NCI-H226 (cell line): Measurements from ENCODE around the gene LYST.
A peak's percentile ranks its signal among the peaks of the same experiment; 100 is the strongest.
"Not testable (repeated sequence)": the region's sequence is repeated elsewhere in the genome, so short reads cannot be mapped to it uniquely, and the experiment has no call there.

ENCODE experiments used
- DNase-seq: peaks from one replicate; pipeline ENCODE4 v3.0.0-alpha.2; 2015

Gene LYST

DNA sequence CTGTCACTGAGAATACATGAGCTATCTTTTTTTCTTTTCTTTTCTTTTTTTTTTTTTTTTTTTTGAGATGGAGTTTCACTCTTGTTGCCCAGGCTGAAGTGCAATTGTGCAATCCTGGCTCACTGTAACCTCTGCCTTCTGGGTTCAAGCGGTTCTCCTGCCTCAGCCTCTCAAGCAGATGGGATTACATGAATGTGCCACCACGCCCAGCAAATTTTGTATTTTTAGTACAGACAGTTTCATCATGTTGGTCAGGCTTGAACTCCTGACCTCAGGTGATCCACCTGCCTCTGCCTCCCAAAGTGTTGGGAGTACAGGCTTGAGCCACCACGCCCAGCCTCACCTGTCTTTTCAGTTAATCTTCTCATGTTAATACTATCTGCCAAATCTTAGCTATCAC lies 112.5 kb downstream of the LYST start:
- DNase-seq = not testable (repeated sequence)

- no peak for DNase-seq
Observed at GRCh38 chr1:235749755-235750300, 116.9 kb downstream of the LYST start.

DNA sequence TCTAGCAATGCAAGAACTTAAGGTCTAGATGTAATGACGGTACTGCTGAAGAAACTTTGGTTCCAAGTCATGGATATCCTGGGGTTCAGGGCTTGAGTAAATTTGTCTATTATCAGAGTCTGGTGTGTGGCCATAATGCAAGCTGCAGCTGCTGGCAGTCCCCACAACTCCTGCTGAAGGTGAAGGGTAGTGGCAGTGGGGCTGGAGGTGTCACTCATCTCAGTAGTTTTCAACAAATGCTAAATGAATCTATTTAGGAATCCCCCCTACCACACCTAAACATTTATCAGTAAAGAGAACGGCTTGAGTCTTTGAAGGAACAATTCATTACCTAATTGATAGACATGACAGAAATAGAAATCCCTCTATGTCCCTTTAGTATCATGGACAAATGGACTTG lies 118.0 kb downstream of the LYST start:
- DNase-seq = no peak

GRCh38 chr1:235746245-235746644 lies 120.5 kb downstream of the LYST start:
- DNase-seq = no peak

DNA sequence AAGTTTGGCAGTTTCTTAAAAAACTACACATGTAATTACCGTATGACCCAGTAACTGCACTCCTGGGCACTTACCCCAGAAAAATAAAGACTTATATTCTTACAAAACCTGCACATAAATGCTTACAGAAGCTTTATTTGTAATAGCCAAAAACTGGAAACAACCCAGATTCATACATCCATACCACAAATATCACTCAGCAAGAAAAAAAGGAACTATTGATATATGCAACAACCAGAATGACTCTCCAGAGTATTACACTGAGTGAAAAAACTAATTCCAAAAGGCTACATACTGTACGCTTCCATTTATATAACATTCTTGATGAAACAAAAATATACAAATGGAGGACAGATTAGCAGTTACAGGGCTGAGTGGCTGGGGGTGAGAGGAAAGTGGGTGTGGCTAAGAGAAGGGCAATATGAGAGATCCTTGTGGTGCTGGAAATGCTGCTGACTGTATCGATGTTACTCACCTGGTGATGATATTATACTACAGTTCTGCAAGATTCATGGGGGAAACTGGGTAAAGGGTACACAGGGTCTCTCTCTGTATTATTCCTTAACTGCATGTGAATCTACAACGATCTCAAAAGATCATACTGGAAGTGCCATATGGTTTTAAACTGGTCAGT lies 121.1 kb downstream of the LYST start:
- DNase-seq = no peak

GRCh38 chr1:235742914-235743599 lies 123.6 kb downstream of the LYST start:
- no peak for DNase-seq

GRCh38 chr1:235741294-235741693 lies 125.4 kb downstream of the LYST start:
- DNase-seq = peak; percentile 62

DNA sequence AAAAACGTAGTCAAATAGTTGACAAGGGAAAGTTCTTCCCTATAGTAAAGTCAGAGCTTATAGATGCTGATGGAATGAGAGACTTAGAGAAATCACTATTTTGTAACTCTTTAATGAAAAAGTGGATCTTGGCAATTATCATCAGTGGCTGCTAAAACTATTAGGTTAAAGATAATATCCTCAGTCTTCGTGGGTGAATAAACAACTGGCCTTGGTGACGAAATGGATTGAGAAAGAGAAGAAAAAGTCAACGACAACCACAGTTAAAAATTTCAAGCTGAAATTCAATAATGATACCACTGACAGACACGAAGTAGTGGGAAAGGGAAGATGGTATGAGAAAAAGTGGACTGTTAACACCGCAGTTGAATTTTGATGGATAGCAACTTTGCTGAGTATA lies 127.1 kb downstream of the LYST start:
- no peak for DNase-seq

GRCh38 chr1:235739124-235739523 lies 127.6 kb downstream of the LYST start:
- DNase-seq = peak; percentile 12

DNA sequence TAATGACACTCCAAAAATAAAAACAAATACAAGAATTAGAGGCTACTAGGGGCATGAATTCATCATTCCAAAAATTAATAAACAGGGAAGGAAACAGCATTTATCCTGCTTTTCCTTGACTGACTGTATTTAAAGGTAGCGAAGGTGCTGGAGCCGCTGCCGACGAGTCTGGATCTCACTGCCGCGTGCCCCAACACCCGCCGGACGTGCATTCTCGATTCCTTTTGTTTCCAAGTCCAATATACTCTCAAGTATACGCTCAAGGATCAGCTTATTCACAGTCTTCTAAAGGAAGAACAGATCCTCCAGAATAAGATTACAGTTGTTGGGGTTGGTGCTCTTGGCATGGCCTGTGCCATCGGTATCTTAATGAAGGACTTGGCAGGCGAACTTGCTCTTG lies 129.0 kb downstream of the LYST start:
- no peak for DNase-seq

DNA sequence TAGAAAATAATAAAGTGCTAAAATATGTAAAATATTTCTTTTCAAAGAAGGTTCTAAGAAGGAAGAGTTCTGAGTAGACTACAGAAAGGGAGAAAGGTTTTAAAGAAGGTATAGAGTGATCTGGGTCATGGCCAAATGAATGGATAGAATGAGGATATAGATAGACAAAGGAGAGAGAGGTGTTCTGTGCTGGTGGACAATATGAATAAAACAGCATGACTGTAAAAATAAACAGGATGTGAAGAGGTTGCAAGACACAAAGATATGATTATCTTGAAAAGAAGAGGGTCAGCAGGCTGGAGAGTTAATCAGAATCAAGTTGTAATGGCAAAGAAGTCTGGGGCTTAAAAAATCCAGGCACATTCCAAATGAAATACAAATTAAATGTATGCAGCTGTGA lies 130.4 kb downstream of the LYST start:
- DNase-seq = no peak

GRCh38 chr1:235735621-235736020 lies 131.1 kb downstream of the LYST start:
- no peak for DNase-seq

DNA sequence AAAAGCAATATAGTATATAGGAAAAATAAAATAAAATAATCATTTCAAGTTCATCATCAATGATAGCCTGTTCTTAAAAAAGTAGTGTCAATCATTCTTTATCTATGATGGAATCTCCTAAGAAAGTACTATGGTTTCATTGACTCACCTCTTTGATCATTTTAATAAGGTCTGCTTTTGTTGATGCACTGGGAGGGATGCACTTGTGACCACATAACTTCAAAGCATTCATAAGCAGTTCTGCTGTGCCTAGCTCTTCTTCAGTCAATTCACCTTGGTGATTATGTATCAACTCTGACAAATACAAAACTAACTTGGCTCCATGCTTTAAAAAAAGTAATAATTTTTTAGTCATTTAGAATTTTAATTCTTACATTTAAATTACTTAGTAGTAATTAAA lies 132.4 kb downstream of the LYST start:
- no peak for DNase-seq

DNA sequence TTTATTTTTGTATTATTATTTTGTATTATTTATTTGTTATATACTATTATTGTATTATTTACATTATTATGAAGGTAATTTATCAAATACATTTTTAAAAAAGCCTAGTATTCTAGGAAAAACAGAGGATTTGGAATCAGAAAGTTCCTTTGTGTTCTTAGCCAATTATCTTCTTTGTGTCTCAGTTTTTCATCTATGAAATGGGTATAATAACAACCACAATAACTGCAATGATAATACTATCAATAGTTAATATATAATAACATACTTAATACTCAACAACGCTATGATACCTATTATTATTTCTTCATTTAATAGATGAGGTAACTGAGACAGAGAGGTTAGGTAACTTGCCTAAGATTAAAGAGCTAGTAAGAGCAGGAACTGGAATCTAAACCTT lies 136.7 kb downstream of the LYST start:
- DNase-seq = no peak

DNA sequence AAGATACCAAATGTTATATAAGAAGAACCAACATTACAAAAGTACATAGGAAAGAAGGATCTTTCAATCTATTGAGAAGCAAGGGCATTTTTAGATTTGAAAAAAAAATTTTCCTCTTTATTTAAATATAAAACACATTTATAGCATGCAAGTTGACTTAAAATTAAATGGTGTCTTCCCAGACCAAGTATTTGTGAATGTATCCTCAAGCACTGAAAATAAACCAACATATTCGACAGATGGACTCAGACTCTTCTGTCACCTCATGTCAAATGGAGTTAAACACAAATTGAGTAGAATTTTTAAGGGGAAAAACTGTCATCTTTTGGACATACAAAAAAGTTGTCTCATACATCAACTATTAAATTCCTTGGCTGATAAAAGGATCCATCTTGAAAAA lies 140.1 kb downstream of the LYST start:
- no peak for DNase-seq

DNA sequence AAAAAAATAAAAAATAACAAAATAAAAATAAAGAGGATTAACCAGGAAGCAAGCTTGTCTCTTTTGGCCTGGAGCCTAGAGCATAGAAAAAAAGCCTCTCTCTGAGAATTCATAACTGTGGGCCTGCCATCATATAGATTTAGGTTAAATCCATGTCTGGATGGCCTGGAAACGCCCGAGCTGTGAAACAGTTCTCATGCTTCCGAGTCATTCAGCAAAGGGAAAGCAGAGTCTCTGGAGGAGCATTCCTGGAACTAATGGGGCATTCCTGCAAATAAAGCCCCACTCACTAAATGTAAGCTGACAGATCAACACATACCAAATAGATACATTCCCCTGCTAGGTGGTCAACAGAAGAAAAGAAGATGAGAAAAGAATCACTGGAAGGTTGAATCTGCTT lies 141.3 kb downstream of the LYST start:
- no peak for DNase-seq

GRCh38 chr1:235724730-235725129 lies 142.0 kb downstream of the LYST start:
- no peak for DNase-seq

DNA sequence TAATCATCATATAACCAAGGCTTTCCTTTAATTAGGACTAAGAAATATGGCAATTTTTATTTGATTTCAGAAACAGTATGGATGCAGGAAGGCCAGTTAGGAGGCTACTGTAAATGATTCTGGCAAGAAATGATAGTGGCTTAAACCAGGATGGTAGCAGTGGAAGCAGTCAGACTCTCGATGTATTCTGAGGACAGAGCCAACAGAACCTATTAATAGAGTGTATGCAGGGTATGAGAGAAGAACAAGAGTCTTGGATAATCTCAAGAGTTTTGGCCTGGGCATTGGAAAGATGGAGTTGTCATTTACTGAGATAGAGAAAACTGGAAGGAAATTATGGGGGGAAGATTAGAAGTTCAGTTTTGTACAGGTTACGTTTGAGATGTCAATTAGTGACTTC lies 143.8 kb downstream of the LYST start:
- DNase-seq = no peak

- DNase-seq = no peak
Observed at GRCh38 chr1:235721982-235722381, 144.7 kb downstream of the LYST start.

DNA sequence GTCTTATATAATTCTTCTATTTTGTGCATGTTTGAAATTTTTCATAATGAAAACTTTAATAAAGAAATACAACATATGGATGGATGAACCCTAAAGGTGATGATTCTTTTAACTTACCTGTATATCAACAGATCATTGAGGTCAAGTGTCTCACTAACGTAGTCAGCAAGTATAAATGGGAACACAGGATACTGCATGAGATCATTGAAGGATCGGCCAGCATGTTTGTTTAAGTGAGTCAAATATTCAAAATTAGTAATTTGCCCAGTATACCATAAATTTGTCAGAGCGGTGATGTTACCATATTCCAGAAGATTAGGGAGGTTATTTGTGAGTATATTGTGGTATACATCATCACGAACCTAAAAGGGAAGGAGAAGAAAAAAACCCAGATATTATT lies 146.2 kb downstream of the LYST start:
- DNase-seq = no peak

DNA sequence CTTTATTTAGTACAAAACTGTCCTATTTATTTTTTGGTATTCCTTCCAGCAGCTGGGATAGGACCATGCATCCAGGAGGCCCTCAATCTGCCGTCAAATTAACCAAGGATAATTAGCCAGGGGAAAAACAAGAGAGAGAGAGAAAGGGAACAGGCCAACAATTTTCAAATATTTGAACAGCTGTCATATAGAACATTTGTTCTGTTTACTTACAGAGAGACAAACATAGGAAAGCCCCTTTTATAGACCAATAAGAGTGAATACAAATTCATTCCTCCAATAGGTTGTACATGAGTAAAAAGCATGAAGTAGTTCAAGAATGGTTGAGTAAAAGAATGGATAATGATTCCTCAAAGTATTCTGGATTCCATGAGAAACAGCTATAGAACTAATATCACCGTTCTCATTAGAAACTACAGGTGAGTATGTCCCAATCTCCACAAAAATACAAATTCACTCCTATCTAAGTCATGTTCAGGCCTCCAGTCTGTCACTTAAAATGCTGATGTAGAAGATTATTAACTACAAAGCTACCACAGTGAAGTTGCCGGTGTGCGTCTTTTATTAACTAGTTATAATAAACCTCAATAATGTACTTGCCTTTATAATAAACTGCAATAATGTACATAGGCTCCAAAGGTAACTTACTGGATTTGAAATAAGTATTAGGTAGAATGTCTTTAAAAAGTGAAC lies 152.4 kb downstream of the LYST start:
- no peak for DNase-seq

GRCh38 chr1:235712812-235713211 lies 153.9 kb downstream of the LYST start:
- no peak for DNase-seq

GRCh38 chr1:235710687-235711086 lies 156.0 kb downstream of the LYST start:
- no peak for DNase-seq

- DNase-seq = no peak
Observed at GRCh38 chr1:235709018-235709417, 157.7 kb downstream of the LYST start.
